ENCODE measurements around the gene RNF222.

DNA sequence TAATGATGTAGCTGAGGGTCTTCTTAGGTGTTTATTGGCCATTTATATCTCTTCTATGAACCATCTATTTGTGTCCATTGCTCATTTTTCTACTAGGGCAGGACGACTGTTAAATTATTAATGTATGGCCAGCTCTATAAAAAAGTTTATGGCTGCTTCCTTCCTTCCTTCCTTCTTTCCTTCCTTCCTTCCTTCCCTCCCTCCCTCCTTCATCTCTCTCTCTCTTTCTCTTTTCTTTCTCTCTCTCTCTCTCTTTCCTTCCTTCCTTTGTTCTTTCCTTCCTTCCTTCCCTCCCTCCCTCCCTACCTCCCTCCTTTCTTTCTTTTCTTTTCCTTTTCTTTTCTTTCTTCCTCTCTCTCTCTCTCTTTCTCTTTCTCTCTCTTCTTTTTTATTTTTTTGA lies 20.8 kb upstream of the RNF222 start:
- TF ChIP-seq, protein P1, sequence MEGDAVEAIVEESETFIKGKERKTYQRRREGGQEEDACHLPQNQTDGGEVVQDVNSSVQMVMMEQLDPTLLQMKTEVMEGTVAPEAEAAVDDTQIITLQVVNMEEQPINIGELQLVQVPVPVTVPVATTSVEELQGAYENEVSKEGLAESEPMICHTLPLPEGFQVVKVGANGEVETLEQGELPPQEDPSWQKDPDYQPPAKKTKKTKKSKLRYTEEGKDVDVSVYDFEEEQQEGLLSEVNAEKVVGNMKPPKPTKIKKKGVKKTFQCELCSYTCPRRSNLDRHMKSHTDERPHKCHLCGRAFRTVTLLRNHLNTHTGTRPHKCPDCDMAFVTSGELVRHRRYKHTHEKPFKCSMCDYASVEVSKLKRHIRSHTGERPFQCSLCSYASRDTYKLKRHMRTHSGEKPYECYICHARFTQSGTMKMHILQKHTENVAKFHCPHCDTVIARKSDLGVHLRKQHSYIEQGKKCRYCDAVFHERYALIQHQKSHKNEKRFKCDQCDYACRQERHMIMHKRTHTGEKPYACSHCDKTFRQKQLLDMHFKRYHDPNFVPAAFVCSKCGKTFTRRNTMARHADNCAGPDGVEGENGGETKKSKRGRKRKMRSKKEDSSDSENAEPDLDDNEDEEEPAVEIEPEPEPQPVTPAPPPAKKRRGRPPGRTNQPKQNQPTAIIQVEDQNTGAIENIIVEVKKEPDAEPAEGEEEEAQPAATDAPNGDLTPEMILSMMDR (IDR thresholded peaks at IDR 0.05), result no peak
- TF ChIP-seq ZFX (IDR thresholded peaks at IDR 0.05; ENCODE audit: borderline replicate concordance), result no peak
